AG04449 (cell line): Measurements from ENCODE around the gene DUSP2.

Source experiments
- CTCF ChIA-PET: fragments of 350-600 bp; formaldehyde crosslinking; extraction: SDS; loops from one replicate; lab custom pipeline; 2021; ENCODE audit warnings: antibody characterized with exemption; lab: Yijun Ruan, JAX
- POLR2A ChIA-PET: fragments of 400-600, 350-600 bp; formaldehyde crosslinking; extraction: SDS; loops from one replicate; lab custom pipeline; 2020; ENCODE audit warnings: antibody characterized with exemption, inconsistent platforms; lab: Yijun Ruan, JAX
- DNase-seq: peaks from one replicate; pipeline ENCODE4 v3.0.0-alpha.2; 2010; ENCODE audit warnings: low read depth, low spot score
- H3K4me3 ChIP-seq: 2 replicates; pipeline ENCODE4 v1.5.1; 2011; ENCODE audit warnings: low read depth, mild to moderate bottlenecking, control low read depth, low read length
- TF ChIP-seq, protein P1 (sequence below): IDR thresholded peaks from one replicate; pipeline ENCODE4 v1.5.1; 2011; ENCODE audit warnings: mild to moderate bottlenecking, moderate library complexity, low read length, control low read depth, inconsistent platforms; ENCODE audit not compliant: insufficient read depth; ENCODE audit errors: missing control alignments

The DUSP2 gene

DNA sequence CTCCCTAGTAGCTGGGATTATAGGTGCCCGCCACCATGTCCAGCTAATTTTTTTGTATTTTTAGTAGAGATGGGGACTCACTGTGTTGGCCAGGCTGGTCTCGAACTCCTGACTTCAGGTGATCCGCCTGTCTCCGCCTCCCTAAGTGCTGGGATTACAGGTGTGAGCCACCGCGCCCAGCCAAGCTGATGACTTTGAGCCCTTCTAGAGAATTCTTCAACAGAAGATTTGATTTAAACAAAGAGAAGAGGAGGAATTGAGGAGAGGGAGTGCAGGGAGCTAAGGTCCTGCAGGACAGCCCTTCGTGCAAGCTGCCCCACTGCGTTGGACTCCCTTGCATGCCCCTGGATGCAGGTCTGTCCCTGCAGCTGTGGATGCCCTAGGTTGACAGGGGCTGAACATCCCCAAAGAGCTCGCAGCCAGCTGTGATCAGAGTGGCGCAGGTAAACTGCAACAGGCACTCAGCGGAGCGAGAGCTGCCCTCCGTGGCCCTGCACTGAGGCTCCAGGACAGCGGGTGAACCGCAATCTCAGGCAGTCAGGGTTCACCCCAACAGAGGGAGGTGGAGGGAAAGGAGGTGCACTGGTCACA, 42.5 kb downstream of the DUSP2 start:
- no peak overlapping the region for H3K4me3 ChIP-seq
- POLR2A ChIA-PET = no interaction called here
- CTCF ChIA-PET = interaction anchor here (0.8 to 3.6 kb wide), 3 partner anchors 11 to 36 kb away, joined by 3 to 24 read pairs (median 4); partner anchors contain the start of genes ADRA2B and ASTL
- TF ChIP-seq, protein P1, sequence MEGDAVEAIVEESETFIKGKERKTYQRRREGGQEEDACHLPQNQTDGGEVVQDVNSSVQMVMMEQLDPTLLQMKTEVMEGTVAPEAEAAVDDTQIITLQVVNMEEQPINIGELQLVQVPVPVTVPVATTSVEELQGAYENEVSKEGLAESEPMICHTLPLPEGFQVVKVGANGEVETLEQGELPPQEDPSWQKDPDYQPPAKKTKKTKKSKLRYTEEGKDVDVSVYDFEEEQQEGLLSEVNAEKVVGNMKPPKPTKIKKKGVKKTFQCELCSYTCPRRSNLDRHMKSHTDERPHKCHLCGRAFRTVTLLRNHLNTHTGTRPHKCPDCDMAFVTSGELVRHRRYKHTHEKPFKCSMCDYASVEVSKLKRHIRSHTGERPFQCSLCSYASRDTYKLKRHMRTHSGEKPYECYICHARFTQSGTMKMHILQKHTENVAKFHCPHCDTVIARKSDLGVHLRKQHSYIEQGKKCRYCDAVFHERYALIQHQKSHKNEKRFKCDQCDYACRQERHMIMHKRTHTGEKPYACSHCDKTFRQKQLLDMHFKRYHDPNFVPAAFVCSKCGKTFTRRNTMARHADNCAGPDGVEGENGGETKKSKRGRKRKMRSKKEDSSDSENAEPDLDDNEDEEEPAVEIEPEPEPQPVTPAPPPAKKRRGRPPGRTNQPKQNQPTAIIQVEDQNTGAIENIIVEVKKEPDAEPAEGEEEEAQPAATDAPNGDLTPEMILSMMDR = no peak
- no peak for DNase-seq

DNA sequence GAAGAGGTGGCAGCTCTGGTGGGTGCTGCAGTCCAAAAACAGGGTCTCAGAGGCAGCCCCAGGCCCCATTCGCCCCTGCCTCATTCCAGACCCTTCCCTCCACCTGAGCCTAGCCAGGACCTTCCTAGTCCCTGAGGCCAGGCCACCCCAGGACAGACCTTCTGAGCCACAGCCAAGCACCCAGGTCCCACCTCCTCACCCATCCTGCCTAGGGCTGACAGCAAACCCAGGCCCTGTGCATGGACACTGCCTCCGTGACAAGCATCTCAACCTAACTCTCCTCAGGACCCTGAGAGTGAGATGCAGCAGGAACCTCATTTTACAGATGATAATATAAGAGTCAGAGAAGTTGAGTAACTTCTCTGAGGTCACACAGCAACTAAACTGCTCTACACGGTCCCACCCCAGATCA, 44.3 kb downstream of the DUSP2 start:
- ChIA-PET POLR2A (no interaction called here), CTCF (no interaction called here)
- H3K4me3 ChIP-seq = no peak overlapping the region
- TF ChIP-seq, protein P1 = no peak
- no peak for DNase-seq

GRCh38 chr2:96099861-96100798, 45.1 kb downstream of the DUSP2 start:
- CTCF ChIA-PET = interaction anchor here (0.9 to 1.6 kb wide), 3 partner anchors 8 to 17 kb away, joined by 3 to 7 read pairs (median 3); partner anchors contain the start of gene ADRA2B
- POLR2A ChIA-PET = interaction anchor here (0.6 kb wide), 1 partner anchor 21 kb away, joined by 6 read pairs; no protein-coding TSS in a partner anchor
- TF ChIP-seq, protein P1 = no peak
- no peak for DNase-seq
- H3K4me3 ChIP-seq = no peak overlapping the region

DNA sequence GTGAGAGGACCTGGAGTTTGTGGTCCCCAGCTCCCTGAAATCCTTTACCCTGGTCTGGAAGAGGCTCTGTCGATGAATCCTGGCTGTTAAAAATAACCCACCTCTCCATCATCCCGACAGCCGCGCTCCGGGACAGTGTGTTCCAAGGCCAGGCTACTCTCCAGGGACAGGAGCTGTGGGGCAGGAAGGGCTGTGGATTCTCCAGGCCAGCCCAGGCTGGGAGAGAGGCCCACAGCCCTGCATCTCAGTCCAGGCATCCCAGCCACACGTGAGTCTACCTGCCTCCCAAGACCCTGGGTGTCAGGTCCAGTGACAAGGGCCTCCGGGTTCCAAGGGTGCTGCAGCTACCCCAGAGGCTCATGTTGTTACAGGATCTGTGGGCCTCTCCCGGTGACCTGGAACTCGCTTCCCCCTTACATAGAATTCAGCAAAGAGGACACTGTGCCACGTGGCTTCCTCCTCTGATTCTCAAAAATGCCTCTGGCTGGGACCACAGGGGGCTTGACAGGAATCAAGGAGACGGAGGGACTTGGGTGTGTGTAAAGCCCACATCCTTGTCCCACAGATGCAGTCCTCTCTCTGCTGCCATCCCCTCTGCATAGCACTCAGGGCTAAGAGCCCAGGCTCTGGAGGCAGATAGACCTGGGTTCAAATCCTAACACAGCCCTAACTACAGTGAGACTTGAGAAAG, 46.2 kb downstream of the DUSP2 start:
- DNase-seq = no peak
- TF ChIP-seq, protein P1 = no peak
- ChIA-PET CTCF (interaction anchor here (1.0 to 1.6 kb wide), 3 partner anchors 9 to 18 kb away, joined by 3 to 7 read pairs (median 3); partner anchors contain the start of gene ADRA2B), POLR2A (no interaction called here)
- H3K4me3 ChIP-seq = no peak overlapping the region

DNA sequence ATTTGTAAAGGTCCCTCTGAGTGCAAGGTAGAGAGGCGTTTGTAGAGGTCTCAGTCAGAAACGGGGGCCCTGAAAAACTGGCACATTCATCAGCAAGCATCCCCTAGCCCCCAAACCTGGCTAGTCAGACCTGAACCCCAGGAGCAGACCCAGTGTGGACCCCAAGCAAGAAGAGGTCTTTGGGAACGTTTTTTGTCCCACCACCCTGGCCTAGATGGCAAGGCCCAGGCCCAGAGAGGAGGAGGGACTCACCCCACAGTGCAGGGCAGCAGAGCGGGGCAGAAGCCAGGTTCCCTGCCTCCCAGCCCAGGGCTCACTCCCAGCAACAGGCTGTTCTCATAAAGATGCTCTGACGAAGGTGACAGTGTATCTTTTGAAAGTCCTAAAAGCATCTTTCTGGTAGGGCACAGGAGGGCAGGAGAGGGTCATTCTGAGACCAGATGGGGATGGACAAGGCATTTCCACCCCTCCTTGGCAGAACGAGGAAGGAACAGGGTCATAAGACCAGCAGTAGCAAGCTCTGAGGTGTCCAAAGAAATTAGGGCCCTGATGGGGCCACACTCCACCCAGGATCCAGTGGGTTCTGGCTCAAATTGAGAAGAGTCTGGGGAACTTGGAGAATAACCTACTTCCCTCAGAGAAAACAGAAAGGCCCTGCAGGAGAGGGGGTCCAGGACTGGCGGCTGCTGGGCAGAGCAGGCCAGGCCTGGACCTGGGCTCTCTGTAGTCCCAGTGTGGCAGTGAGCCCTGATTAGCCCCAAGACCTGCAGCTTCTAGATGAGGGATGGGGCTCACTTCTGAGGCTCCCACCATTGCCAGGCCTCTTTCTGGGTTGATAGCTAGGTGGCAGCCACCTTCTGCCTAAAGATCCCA, 47.1 kb downstream of the DUSP2 start:
- DNase-seq = no peak
- ChIA-PET POLR2A (no interaction called here), CTCF (interaction anchor here (1.0 kb wide), 1 partner anchor 19 kb away, joined by 3 read pairs; no protein-coding TSS in a partner anchor)
- H3K4me3 ChIP-seq = no peak overlapping the region
- TF ChIP-seq, protein P1 = no peak
